GM21825 (cell line): ENCODE measurements around the gene EWSR1.

Source experiments
- ATAC-seq: cut with Tn5 transposase; IDR thresholded peaks from one replicate; pipeline ENCODE4 v1.9.1; 2021; ENCODE audit warnings: mild to moderate bottlenecking, moderate library complexity; ENCODE audit not compliant: unreplicated experiment

EWSR1 gene

GRCh38 chr22:29302681-29303465 is 34.8 kb downstream of the EWSR1 start:
- ATAC-seq = no peak

GRCh38 chr22:29305836-29306174 is 37.7 kb downstream of the EWSR1 start:
- ATAC-seq = no peak

GRCh38 chr22:29306175-29306834 is 38.2 kb downstream of the EWSR1 start, which contains the start of gene GAS2L1:
Gene GAS2L1 (plus strand): TSS chr22:29306650. CDS start chr22:29308106, 1,456 bp downstream.
- ATAC-seq = no peak

GRCh38 chr22:29306835-29307595 is 38.9 kb downstream of the EWSR1 start:
- no peak for ATAC-seq

- ATAC-seq = no peak
Observed at GRCh38 chr22:29307596-29308147, 39.6 kb downstream of the EWSR1 start.

- ATAC-seq = no peak
Observed at GRCh38 chr22:29308148-29308790, 40.2 kb downstream of the EWSR1 start.

GRCh38 chr22:29308791-29309262 is 40.8 kb downstream of the EWSR1 start:
- ATAC-seq = no peak

GRCh38 chr22:29309332-29310064 is 41.4 kb downstream of the EWSR1 start:
- no peak for ATAC-seq

- ATAC-seq = no peak
Observed at GRCh38 chr22:29310065-29310862, 42.2 kb downstream of the EWSR1 start.

- ATAC-seq = no peak
Observed at GRCh38 chr22:29310863-29311339, 42.8 kb downstream of the EWSR1 start.

GRCh38 chr22:29311464-29312217 is 43.6 kb downstream of the EWSR1 start:
- ATAC-seq = no peak

- ATAC-seq = no peak
Observed at GRCh38 chr22:29312218-29313125, 44.4 kb downstream of the EWSR1 start.

GRCh38 chr22:29313126-29313575 is 45.1 kb downstream of the EWSR1 start:
- ATAC-seq = no peak

GRCh38 chr22:29313576-29314466 is 45.8 kb downstream of the EWSR1 start:
- ATAC-seq = no peak

GRCh38 chr22:29314537-29315285 is 46.6 kb downstream of the EWSR1 start:
- no peak for ATAC-seq
